GM19438 (cell line): ENCODE measurements around the gene TCF4.

Source experiments
- ATAC-seq: cut with Tn5 transposase; IDR thresholded peaks from one replicate; pipeline ENCODE4 v1.9.1; 2021; ENCODE audit warnings: low read depth; ENCODE audit not compliant: unreplicated experiment

Gene TCF4

GRCh38 chr18:55338978-55339650 is 248.9 kb downstream of the TCF4 start:
- ATAC-seq, result no peak

GRCh38 chr18:55337908-55338521 is 250.0 kb downstream of the TCF4 start:
- peak; percentile 63 for ATAC-seq

GRCh38 chr18:55337138-55337537 is 250.9 kb downstream of the TCF4 start:
- ATAC-seq, result no peak

GRCh38 chr18:55336438-55337100 is 251.4 kb downstream of the TCF4 start:
- ATAC-seq, result no peak

- ATAC-seq, result no peak
Observed at GRCh38 chr18:55334875-55335274, 253.1 kb downstream of the TCF4 start.

- ATAC-seq, result no peak
Observed at GRCh38 chr18:55331301-55331700, 256.7 kb downstream of the TCF4 start.

- ATAC-seq, result no peak
Observed at GRCh38 chr18:55328301-55328700, 259.7 kb downstream of the TCF4 start.

DNA sequence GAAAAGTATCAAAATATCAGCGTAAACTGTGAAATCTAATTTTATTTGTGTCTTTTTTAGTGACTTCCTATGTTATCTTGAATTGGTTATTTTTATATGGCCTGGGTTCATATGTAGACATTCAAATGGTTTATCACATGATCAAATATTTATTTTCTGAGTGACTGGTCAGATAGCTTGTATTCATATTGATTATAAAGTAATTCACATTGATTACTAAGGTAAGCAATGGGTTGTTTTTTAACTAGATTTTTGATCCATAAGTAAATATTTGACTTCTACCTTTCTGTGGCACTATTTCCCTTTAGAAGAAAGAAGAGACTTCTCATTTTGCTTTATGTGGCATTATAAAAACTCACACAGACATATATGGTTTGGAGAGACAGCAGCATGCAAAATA is 260.5 kb downstream of the TCF4 start:
- no peak for ATAC-seq

GRCh38 chr18:55326134-55326533 is 261.9 kb downstream of the TCF4 start:
- ATAC-seq, result no peak

- no peak for ATAC-seq
Observed at GRCh38 chr18:55324166-55324565, 263.8 kb downstream of the TCF4 start.

DNA sequence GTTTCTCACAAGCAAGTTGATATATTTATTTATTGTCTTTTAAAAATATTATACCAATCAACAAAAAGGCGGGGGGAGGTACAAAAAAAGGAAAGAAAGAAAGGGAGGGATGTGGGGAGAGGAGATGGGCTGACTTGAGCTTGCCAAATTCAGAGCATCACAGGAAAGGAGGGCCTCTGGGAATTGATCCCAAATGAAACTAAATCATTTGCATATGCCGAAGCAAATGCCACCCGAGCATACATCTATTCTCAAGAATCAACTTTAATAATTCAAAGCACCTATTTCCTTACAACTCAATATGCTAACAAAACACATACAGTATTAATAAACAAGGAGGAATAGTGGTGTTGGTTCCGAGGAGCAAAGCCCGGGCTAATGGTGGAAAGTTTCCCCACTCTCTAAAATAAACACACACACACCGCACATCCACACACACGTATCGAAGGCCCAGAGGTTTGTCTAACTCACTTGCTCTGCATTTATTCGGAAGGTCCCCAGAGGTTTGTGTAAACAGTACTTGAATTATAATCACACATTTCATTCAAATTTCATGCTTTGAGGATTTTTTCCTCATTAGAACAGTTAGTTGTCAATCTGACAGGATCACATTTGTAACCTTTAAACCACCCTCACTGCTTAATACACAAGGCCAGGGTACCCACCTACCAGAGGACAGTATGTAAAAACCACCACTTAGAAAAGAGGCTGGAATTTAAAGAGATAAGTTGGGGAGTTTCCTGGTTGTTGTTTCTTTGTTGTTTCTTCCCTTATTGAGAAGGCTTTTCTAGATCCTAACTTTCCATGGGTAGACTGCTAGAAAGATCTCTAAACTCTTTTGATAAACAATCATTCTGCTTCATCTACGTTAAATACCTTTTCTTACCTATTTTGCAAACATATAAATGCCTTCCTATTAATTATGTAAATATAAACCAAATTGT is 264.7 kb downstream of the TCF4 start:
- no peak for ATAC-seq

- peak; percentile 52 for ATAC-seq
Observed at GRCh38 chr18:55322178-55322735, 265.7 kb downstream of the TCF4 start.

GRCh38 chr18:55321265-55322177 is 266.5 kb downstream of the TCF4 start:
- peak; percentile 65 for ATAC-seq

GRCh38 chr18:55320424-55321264 is 267.3 kb downstream of the TCF4 start:
- no peak for ATAC-seq

DNA sequence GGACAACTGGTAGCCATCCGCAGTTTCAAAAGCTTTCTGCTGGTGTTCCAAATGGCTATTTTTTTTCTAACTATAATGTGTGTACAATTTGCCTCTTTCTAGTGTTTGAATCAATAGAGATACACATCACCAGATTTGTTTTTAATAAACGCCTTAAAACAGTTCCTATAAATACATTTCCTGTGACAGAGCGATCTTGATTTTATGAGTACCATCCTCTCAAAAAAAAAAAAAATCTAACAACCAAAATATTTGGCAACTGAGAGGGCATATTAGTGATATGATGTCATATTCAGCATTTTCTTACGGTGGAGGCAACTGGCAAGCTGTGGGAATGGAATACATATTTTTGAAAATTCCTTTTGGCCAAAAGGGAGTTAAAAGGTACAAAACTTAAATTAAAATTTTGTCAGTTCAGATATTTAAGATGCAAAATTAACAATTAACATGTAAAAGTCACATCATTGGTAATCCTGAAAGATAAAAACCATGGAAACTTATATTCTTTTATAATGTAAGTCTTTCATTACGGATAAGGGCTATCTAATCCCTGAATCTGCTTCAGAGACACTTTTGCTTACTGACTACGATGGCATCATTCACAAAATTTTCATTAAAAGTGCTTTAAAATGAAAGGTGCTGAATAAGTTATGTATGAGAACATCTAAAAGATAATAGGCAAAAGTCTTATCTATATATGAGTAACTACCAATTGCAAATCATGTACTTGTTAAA is 268.4 kb downstream of the TCF4 start:
- ATAC-seq, result no peak

DNA sequence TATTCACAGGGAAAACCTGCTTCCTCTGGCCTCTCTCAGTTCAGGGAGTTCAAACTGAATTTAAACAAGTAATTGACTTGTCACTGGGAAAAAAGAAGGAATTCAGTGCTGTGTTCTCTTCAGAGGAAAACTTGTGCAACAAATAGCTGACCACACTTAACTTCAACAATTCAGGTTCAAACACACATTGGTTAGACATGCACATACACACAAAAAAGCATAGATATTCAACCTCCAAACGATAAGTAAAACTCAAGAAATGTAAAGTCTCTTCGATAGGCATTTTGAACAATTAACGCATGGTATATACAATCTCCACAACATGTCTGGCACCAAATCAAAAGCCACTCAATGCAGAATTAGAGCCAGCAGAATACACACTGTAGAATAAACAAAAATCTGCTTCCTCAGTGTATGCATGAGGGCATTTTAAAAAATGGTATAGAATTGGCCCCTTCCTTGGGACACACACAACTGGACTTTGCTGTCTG is 269.0 kb downstream of the TCF4 start:
- ATAC-seq, result no peak

DNA sequence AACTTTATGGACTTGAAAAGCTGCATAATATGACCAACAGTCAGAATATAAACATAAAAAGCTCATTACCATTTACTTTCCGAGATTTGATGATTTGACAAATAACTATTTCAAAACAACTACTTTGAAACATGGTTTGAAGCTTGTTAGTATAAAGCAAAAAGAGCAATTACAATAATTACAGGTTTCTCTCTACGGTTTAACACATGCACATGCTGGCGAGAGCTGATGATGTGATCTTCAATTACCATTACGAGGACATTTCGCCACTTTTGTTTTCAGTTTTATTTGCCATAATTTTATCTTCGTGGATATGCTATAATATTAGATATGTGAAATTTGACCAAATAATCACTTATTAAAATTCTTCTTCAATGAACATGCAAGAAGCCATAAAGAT is 270.1 kb downstream of the TCF4 start:
- no peak for ATAC-seq

DNA sequence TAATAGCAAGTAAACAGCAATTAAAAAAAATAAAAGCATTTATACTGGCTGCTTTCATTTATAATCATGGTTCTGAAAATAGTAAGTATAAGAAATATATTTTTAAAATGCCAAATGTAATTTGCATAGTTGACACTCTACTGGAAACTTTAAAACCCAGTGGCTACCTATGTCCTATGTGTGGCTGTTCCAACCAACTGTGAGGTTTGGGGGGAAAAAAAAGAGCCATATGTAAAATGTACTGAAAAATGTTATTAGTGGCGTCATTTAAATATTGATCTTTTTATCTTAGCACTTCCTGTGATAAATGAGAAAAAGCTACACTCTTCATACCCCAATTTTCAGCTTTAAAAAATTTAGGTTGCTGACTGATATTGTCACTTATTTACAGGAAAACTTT is 270.7 kb downstream of the TCF4 start:
- no peak for ATAC-seq
